Measurements from ENCODE around the gene TBX2.

Gene TBX2

GRCh38 chr17:61412143-61412859 lies 12.7 kb downstream of the TBX2 start (continued):
- peak; percentile 80; the same call in 1 of the 2 replicates for TF ChIP-seq ZNF692 (tag by site-specific recombination; IDR thresholded peaks at IDR 0.05)
- TF ChIP-seq ZNF571 (tag by site-specific recombination; IDR thresholded peaks at IDR 0.05), result no peak
- TF ChIP-seq ZNF132 (tag by site-specific recombination; IDR thresholded peaks at IDR 0.05; ENCODE audit: borderline replicate concordance), result no peak
- TF ChIP-seq ZNF704 (tag by site-specific recombination; IDR thresholded peaks at IDR 0.05), result no peak
- no peak for TF ChIP-seq HOXC10 (CRISPR knock-in tag; IDR thresholded peaks at IDR 0.05)
- TF ChIP-seq ATF2 (tag by site-specific recombination; IDR thresholded peaks at IDR 0.05; ENCODE audit: low read depth), result no peak
- TF ChIP-seq ZNF707 (tag by site-specific recombination; IDR thresholded peaks at IDR 0.05), result no peak
- no peak for TF ChIP-seq ZNF169 (tag by site-specific recombination; IDR thresholded peaks at IDR 0.05)
- TF ChIP-seq ELK4 (IDR thresholded peaks at IDR 0.05; ENCODE audit: borderline replicate concordance, low read depth, low read length), result no peak
- TF ChIP-seq ZNF10 (tag by site-specific recombination; IDR thresholded peaks at IDR 0.05), result 0 out of 2 replicates have a peak, but pooled peaks have one; percentile 6
- no peak for TF ChIP-seq ZNF133 (tag by site-specific recombination; IDR thresholded peaks at IDR 0.05)
- TF ChIP-seq SCRT1 (tag by site-specific recombination; IDR thresholded peaks at IDR 0.05; ENCODE audit: borderline replicate concordance), result no peak
- TF ChIP-seq FEZF1 (tag by site-specific recombination; IDR thresholded peaks at IDR 0.05), result no peak
- TF ChIP-seq PRDM1 (tag by site-specific recombination; IDR thresholded peaks at IDR 0.05), result no peak
- 0 out of 2 replicates have a peak, but pooled peaks have one; percentile 3 for TF ChIP-seq ZNF266 (tag by site-specific recombination; IDR thresholded peaks at IDR 0.05; ENCODE audit: low read depth)
- peak; percentile 78 for TF ChIP-seq KLF8 (tag by site-specific recombination; IDR thresholded peaks at IDR 0.05)
- TF ChIP-seq GFI1B (tag by site-specific recombination; IDR thresholded peaks at IDR 0.05), result no peak
- peak; percentile 86 for TF ChIP-seq ZNF654 (tag by site-specific recombination; IDR thresholded peaks at IDR 0.05; ENCODE audit: low read depth)
- TF ChIP-seq RBAK (tag by site-specific recombination; IDR thresholded peaks at IDR 0.05), result no peak
- TF ChIP-seq YY1 (tag by site-specific recombination; IDR thresholded peaks at IDR 0.05), result 0 out of 2 replicates have a peak, but pooled peaks have one; percentile 15
- no peak for TF ChIP-seq ZNF555 (tag by site-specific recombination; conservative IDR thresholded peaks at IDR 0.05)
- TF ChIP-seq ZXDB (tag by site-specific recombination; IDR thresholded peaks at IDR 0.05), result peak; percentile 63; the same call in 1 of the 2 replicates
- TF ChIP-seq BCL11B (tag by site-specific recombination; IDR thresholded peaks at IDR 0.05; ENCODE audit: low read depth), result peak; percentile 47; the same call in 1 of the 2 replicates
- no peak for TF ChIP-seq ZNF354C (tag by site-specific recombination; IDR thresholded peaks at IDR 0.05; ENCODE audit: borderline replicate concordance, low read depth)
- peak; percentile 96 for TF ChIP-seq ZNF785 (tag by site-specific recombination; IDR thresholded peaks at IDR 0.05)
